ENCODE measurements around the gene PRPF8. TPM values are rescaled to one million over a fixed set of nuclear protein-coding genes. Genes with fewer than 3 reads are reported as not detected.

The PRPF8 gene
- total and polyA plus RNA-seq, 3 donors from 2014 or later, result 307 to 325 (median 315) TPM

DNA sequence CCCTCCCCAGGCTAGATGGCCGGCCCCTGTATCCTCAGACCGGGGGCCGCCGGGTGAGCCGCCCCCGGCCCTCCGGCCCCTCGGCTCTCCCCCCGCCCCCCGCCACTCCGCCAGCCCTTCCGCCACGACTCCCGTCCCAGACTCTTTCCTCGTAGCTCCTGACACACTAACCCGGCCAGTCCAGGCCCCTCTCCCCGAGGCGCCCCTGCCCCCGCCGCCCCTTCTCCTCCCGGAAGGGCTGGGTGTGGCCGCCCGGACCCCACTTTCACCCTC, 31.1 kb upstream of the PRPF8 start:
- H3K9me3 ChIP-seq, result no peaks in the 10 kb centered on the region
- H3K27ac ChIP-seq, result peak overlapping the region; percentile 97 to 99
- no peaks in the 10 kb centered on the region for H3K27me3 ChIP-seq
- TF ChIP-seq, protein P1, sequence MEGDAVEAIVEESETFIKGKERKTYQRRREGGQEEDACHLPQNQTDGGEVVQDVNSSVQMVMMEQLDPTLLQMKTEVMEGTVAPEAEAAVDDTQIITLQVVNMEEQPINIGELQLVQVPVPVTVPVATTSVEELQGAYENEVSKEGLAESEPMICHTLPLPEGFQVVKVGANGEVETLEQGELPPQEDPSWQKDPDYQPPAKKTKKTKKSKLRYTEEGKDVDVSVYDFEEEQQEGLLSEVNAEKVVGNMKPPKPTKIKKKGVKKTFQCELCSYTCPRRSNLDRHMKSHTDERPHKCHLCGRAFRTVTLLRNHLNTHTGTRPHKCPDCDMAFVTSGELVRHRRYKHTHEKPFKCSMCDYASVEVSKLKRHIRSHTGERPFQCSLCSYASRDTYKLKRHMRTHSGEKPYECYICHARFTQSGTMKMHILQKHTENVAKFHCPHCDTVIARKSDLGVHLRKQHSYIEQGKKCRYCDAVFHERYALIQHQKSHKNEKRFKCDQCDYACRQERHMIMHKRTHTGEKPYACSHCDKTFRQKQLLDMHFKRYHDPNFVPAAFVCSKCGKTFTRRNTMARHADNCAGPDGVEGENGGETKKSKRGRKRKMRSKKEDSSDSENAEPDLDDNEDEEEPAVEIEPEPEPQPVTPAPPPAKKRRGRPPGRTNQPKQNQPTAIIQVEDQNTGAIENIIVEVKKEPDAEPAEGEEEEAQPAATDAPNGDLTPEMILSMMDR (IDR thresholded peaks at IDR 0.05), result no peak
- TF ChIP-seq POLR2A (IDR thresholded peaks at IDR 0.05), result no peak
- H3K4me1 ChIP-seq, result peaks cover 42% of the 10 kb centered on the region
- intact Hi-C loops (cut with DNase I; ENCODE audit: low total_unique reads), result no loop called here
- WGBS, 2 donors, result 0% methylated on average over 8 of the region's 23 CpGs; no CpG with 5 or more reads in 1 of the 2 donors
- DNase-seq, result no peak
- H3K36me3 ChIP-seq (ENCODE audit: low read depth, missing control alignments), result no peaks in the 10 kb centered on the region
- H3K4me3 ChIP-seq, result peak overlapping the region; percentile 99 to 100

DNA sequence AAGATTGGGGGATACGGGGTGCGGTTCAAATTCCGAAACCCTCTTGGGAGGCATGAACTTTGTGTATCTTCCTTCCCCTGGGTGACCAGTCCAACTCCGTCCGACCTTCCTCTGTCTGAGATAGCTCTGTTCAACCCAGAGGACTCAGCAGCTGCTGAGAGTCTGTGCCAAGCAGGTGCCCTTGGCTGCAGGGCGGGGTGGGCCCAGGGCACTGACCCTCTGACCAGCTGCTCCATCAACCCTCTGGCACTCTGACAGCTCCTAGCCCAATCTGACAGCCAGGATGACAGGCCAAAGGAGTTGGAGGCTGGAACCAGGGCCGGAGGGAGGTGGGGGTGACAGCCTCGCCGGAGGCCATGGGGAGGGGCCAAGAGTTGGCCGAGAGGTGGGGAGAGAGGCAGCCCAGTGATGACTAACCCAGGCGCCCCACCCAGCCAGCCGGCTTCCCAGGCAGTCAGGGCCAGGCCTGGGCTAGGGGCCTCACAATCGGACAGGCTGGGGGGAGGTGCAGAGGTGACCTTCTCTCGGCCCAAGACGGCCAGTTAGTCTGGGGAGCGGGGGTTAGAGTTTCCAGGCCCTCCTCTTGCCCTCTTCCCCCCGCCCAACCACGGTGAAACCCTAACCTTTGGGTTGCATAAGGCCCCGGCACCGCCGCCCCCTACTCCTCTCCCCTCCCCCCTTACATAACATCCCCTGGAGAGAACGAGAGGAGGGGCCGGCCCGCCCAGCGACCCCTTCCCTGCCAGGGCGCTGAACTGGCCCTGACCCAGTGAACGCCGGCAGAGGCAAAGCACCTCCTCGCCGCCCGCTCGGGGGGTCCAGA, 30.5 kb upstream of the PRPF8 start:
- Histone ChIP-seq H3K4me1 (peaks cover 43% of the 10 kb centered on the region), H3K27me3 (no peaks in the 10 kb centered on the region), H3K36me3 (ENCODE audit: low read depth, missing control alignments) (no peaks in the 10 kb centered on the region), H3K4me3 (peak overlapping the region; percentile 99 to 100), H3K27ac (peak overlapping the region; percentile 97 to 99), H3K9me3 (no peaks in the 10 kb centered on the region)
- TF ChIP-seq POLR2A (IDR thresholded peaks at IDR 0.05), result no peak
- TF ChIP-seq, protein P1 (IDR thresholded peaks at IDR 0.05), result peak in 1 of 3 experiments; percentile 13
- WGBS, 2 donors, result 0 to 4% methylated on average over 9 to 32 of the region's 32 CpGs
- peak; percentile 87 for DNase-seq
- intact Hi-C loops (cut with DNase I; ENCODE audit: low total_unique reads), result no loop called here

DNA sequence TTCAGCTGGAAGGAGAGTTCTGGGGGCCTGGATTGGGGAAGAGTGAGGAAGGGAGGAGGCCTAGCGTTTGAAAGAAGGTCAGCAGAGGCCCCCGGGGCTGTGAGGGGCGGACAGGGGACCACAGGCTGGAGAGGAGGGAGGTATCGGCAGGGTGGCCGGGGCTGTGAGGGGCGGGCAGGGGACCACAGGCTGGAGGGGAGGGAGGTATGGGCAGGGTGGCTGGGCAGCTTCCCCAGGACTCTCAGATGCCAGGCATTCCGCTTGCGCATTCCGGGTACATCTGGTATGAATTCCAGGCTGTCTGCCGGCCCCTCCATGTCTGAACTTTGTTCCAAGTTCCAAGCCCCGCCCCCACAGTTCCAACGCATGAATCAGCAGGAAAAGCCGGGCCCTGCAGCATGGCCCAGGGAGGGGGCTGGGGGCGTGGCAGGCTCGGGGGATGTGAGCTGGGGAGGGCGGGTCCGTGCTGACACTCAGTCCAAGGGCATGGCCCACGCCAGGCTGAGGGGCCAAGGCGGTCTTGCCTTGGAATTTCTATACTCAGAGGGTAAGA, 29.8 kb upstream of the PRPF8 start:
- H3K9me3 ChIP-seq, result no peaks in the 10 kb centered on the region
- H3K36me3 ChIP-seq (ENCODE audit: low read depth, missing control alignments), result no peaks in the 10 kb centered on the region
- TF ChIP-seq POLR2A (IDR thresholded peaks at IDR 0.05), result no peak
- TF ChIP-seq, protein P1 (IDR thresholded peaks at IDR 0.05), result no peak
- peaks cover 46% of the 10 kb centered on the region for H3K4me1 ChIP-seq
- WGBS, 2 donors, result 1 to 3% methylated on average over 8 to 19 of the region's 19 CpGs
- no peaks in the 10 kb centered on the region for H3K27me3 ChIP-seq
- peak overlapping the region; percentile 99 to 100 for H3K4me3 ChIP-seq
- intact Hi-C loops (cut with DNase I; ENCODE audit: low total_unique reads), result no loop called here
- peak overlapping the region; percentile 97 to 99 for H3K27ac ChIP-seq
- peak; percentile 98 for DNase-seq

DNA sequence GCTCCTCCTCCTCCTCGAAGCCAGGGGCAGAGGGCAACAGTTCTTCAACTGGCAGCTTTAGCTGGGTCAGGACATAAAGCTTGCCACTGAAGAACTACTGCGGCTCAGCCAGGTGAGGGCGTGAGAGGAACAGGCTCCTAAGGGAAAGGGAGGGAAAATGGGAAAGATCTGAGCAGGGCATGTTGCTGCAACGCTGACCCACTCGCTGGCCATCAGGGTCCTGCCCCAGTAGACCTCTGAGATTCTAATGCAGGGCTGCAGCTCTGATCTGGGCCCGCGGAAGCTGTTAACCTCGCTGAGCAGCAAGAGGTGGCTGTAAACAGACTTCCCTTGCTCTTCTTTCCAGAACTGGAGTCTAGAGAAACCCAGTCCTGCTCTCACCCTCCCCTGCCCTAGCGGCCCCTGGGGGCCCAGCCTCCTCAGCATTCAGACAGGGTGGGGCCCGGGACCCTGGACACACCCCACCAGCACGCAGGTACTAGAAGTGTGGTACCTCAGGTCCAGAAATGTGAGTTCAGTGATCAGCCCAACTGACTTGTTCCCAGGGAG, 29.3 kb upstream of the PRPF8 start:
- Histone ChIP-seq H3K27ac (peak overlapping the region; percentile 97 to 99), H3K36me3 (ENCODE audit: low read depth, missing control alignments) (no peaks in the 10 kb centered on the region), H3K4me1 (peaks cover 47% of the 10 kb centered on the region), H3K27me3 (no peaks in the 10 kb centered on the region), H3K9me3 (no peaks in the 10 kb centered on the region), H3K4me3 (peak overlapping the region; percentile 99 to 100)
- TF ChIP-seq, protein P1 (IDR thresholded peaks at IDR 0.05), result peak in 1 of 3 experiments; percentile 36
- TF ChIP-seq POLR2A (IDR thresholded peaks at IDR 0.05), result no peak
- intact Hi-C loops (cut with DNase I; ENCODE audit: low total_unique reads), result no loop called here
- DNase-seq, result no peak
- 8 to 30% methylated on average over 5 to 11 of the region's 11 CpGs for WGBS, 2 donors
